GM04503 (cell line): ENCODE measurements around the gene SMG5.

ENCODE experiments used
- DNase-seq: peaks from one replicate; pipeline ENCODE4 v3.0.0-alpha.2; 2012; ENCODE audit warnings: low read depth

SMG5 gene

DNA sequence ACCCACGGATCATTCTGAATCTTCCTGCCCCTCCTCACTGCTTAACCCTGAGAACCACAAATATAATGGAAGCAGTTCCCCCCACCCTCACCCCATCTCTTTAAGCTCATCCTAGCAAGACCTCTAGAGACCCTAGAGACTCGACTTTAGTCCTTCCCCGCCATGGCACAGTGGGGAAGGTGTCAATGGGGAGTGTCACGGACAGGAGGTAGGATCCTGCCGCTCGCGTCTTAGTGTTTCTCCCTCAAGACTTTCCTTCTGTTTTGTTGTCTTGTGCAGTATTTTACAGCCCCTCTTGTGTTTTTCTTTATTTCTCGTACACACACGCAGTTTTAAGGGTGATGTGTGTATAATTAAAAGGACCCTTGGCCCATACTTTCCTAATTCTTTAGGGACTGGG lies 70.5 kb downstream of the SMG5 start:
- DNase-seq, result no peak

DNA sequence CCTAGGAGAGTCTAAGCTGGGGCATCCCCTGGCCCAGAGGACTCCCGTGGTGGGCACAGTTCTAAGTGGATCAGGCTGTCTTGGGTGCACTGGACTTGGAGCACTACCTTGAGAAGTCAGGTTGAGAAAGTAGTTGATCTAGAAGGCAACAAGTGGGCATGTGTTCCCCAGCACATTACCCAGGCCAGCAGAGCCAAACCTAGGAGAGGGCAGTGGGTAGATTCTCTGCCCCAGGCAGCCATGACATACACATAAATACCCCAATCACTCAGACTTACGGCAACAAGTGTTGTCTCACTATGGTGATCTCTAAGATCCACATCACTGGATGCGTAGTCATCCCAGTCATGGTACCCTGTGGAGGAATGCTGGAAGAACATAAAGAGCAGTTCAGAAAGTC lies 71.4 kb downstream of the SMG5 start:
- no peak for DNase-seq

DNA sequence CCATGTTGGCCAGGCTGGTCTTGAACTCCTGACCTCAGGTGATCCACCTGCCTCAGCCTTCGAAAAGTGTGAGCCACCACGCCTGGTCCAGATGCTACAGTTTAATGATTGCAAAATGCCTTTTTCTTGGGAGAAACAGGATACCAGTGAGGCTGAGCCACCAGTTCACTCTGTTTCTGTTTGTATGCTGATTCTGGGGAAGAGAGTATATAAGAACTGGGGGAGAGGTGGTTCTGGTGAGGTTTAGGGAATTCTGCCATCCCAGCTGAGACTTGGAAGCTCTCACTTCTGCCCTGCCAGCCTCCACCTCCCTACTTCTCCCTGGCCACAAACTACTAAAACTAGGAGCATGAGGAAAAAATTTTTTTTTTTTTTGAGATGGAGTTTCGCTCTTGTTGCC lies 77.9 kb downstream of the SMG5 start:
- DNase-seq, result no peak

DNA sequence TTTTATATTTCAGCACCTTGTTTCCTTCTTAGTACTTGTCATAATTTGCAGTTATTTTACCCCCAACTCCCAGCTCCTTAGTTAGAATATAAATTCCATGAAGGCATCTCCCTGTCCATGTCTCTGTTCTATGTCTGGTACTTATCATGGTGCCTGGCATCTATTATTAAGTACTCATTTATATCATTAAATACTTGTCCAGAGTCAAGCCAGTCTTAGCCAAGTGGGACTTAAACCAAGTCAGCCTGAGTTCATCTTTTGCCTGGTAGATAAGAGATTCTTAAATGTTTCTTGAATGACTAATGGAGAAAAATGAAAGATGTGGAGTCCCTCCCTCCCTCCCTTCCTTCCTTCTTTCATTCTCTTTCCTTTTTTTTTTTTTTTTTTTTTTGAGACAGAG lies 79.3 kb downstream of the SMG5 start:
- no peak for DNase-seq

DNA sequence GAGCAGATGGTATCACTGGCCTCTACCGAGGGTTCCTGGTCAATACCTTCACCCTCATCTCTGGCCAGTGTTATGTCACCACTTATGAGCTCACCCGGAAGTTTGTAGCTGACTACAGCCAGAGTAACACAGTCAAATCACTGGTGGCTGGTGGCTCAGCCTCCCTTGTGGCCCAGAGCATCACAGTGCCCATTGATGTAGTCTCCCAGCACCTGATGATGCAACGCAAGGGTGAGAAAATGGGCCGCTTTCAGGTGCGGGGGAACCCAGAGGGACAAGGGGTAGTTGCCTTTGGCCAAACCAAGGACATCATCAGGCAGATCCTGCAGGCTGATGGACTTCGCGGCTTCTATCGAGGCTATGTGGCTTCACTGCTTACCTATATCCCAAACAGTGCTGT lies 82.6 kb downstream of the SMG5 start:
- no peak for DNase-seq
